Stimulated activated CD8-positive, alpha-beta memory T cell treated with anti-CD3 and anti-CD28 coated beads, Interleukin-4, amount 100 ng/mL, for 24 hours (primary cell): ENCODE data around the gene SVIL.

ENCODE experiments used
- DNase-seq: peaks from one replicate; pipeline ENCODE4 v3.0.0-alpha.2; 2020; ENCODE audit warnings: low read depth

SVIL gene

GRCh38 chr10:29411666-29412315 lies 223.0 kb downstream of the SVIL start:
- DNase-seq: no peak

GRCh38 chr10:29409241-29410054 lies 225.3 kb downstream of the SVIL start:
- peak; percentile 33 for DNase-seq

- no peak for DNase-seq
These were observed 225.9 kb downstream of the SVIL start for GRCh38 chr10:29408847-29409240.
